Breast epithelium (tissue), 4 donors: ENCODE data around the gene TPSG1. TPM values are rescaled to one million over a fixed set of nuclear protein-coding genes. Genes with fewer than 3 reads are reported as not detected.

ENCODE experiments used
- DNase-seq, 2 donors: peaks; one replicate each; pipeline ENCODE4 v3.0.0-alpha.2; 2019; ENCODE audit warnings: low spot score in 2 of 2
- H3K27ac ChIP-seq, 2 donors: fragments of 200-600 bp; sonication (generic) in 1 of 2; one replicate each; pipeline ENCODE4 v1.5.1; 2016 to 2019; ENCODE audit warnings: mild to moderate bottlenecking in 1 of 2
- H3K27me3 ChIP-seq, 2 donors: fragments of 200-600 bp; sonication (generic) in 1 of 2; one replicate each; pipeline versions ENCODE4 v1.5.1 to v1.6.0; 2017 to 2019; ENCODE audit warnings: control low read depth in 1 of 2, mild to moderate bottlenecking in 1 of 2
- H3K36me3 ChIP-seq: fragments of 200-600 bp; one replicate; pipeline ENCODE4 v1.5.1; 2019
- H3K4me1 ChIP-seq, 2 donors: fragments of 200-600 bp; sonication (generic); one replicate each; pipeline ENCODE4 v1.5.1; 2016 to 2019; ENCODE audit warnings: control low read depth in 1 of 2
- H3K4me3 ChIP-seq, 3 donors: fragments of 200-600 bp; sonication (generic); 1 replicate in 2 of 3; 2 replicates in 1 of 3; pipeline ENCODE4 v1.5.1; 2016 to 2019; ENCODE audit warnings: mild to moderate bottlenecking in 3 of 3, moderate library complexity in 2 of 3
- H3K9me3 ChIP-seq, 2 donors: fragments of 200-600 bp; sonication (generic) in 1 of 2; one replicate each; pipeline ENCODE4 v1.5.1; 2016 to 2019; ENCODE audit warnings: control low read depth in 1 of 2
- CTCF ChIP-seq, 3 donors: fragments of 450-650 bp; IDR thresholded peaks; one replicate each; pipeline ENCODE4 v1.5.1; 2016 to 2017; ENCODE audit warnings: antibody characterized with exemption in 3 of 3, mild to moderate bottlenecking in 3 of 3, moderate library complexity in 3 of 3
- POLR2A ChIP-seq: fragments of 450-650 bp; IDR thresholded peaks from one replicate; pipeline ENCODE4 v1.6.1; 2016; ENCODE audit warnings: antibody characterized with exemption, mild to moderate bottlenecking, moderate library complexity
- POLR2AphosphoS5 ChIP-seq, 3 donors: sonication (generic); formaldehyde crosslinking; IDR thresholded peaks; one replicate each; pipeline ENCODE4 v1.6.1; 2017; ENCODE audit warnings: antibody characterized with exemption in 3 of 3
- intact Hi-C: fragments of 100-400 bp; cut with DNase I; formaldehyde crosslinking; loops from one replicate; pipeline ENCODE4 v1.15.1; 2023; ENCODE audit warnings: low total_unique reads
- total RNA-seq, 3 donors: library from RNA; depleted of rRNA; stranded (reverse); fragments of >200 nt; gene quantifications; one replicate each; pipeline ENCODE4 v1.1.0, GENCODE V29; 2016

The TPSG1 gene
- total RNA-seq, 3 donors from 2014 or later, result 0.73 to 1.8 TPM; not detected in 1

- H3K4me3 ChIP-seq, result no peak overlapping the region
- TF ChIP-seq POLR2AphosphoS5 (IDR thresholded peaks at IDR 0.05) (no peak), POLR2A (no peak), CTCF (IDR thresholded peaks at IDR 0.05) (no peak)
- H3K9me3 ChIP-seq, result peaks cover 0 to 5% of the 10 kb centered on the region in 2 donors
- H3K27me3 ChIP-seq, result peaks cover 4 to 61% of the 10 kb centered on the region in 2 donors
- H3K27ac ChIP-seq, result no peak overlapping the region
- H3K36me3 ChIP-seq, result no peaks in the 10 kb centered on the region
- intact Hi-C loops, result no loop called here
- DNase-seq, result no peak
- no peaks in the 10 kb centered on the region for H3K4me1 ChIP-seq
Measured at GRCh38 chr16:1197237-1197866, 27.7 kb downstream of the TPSG1 start.

GRCh38 chr16:1196494-1196893, 28.6 kb downstream of the TPSG1 start:
- peaks cover 0 to 5% of the 10 kb centered on the region in 2 donors for H3K9me3 ChIP-seq
- intact Hi-C loops, result no loop called here
- H3K4me1 ChIP-seq, result no peaks in the 10 kb centered on the region
- no peak for DNase-seq
- no peaks in the 10 kb centered on the region for H3K36me3 ChIP-seq
- peaks cover 4 to 62% of the 10 kb centered on the region in 2 donors for H3K27me3 ChIP-seq
- TF ChIP-seq CTCF (IDR thresholded peaks at IDR 0.05) (no peak), POLR2A (no peak), POLR2AphosphoS5 (IDR thresholded peaks at IDR 0.05) (no peak)
- H3K4me3 ChIP-seq, result no peak overlapping the region
- H3K27ac ChIP-seq, result no peak overlapping the region

- Histone ChIP-seq H3K27ac (no peak overlapping the region), H3K9me3 (peaks cover 0 to 5% of the 10 kb centered on the region in 2 donors), H3K4me3 (no peak overlapping the region), H3K4me1 (no peaks in the 10 kb centered on the region), H3K27me3 (peaks cover 4 to 63% of the 10 kb centered on the region in 2 donors), H3K36me3 (no peaks in the 10 kb centered on the region)
- intact Hi-C loops, result no loop called here
- TF ChIP-seq POLR2A (no peak), CTCF (IDR thresholded peaks at IDR 0.05) (no peak)
- DNase-seq, result no peak
Measured at GRCh38 chr16:1195393-1195666, 29.7 kb downstream of the TPSG1 start.

- peaks cover 0 to 5% of the 10 kb centered on the region in 2 donors for H3K9me3 ChIP-seq
- H3K27ac ChIP-seq, result no peak overlapping the region
- H3K36me3 ChIP-seq, result no peaks in the 10 kb centered on the region
- DNase-seq, result no peak
- H3K4me3 ChIP-seq, result no peak overlapping the region
- intact Hi-C loops, result no loop called here
- TF ChIP-seq POLR2A (no peak), CTCF (IDR thresholded peaks at IDR 0.05) (peak in 2 of 3 donors; percentile 61 to 64)
- peaks cover 4 to 68% of the 10 kb centered on the region in 2 donors for H3K27me3 ChIP-seq
- no peaks in the 10 kb centered on the region for H3K4me1 ChIP-seq
Measured at GRCh38 chr16:1194665-1195392, 30.2 kb downstream of the TPSG1 start.

- no peak overlapping the region for H3K4me3 ChIP-seq
- H3K27ac ChIP-seq, result no peak overlapping the region
- H3K9me3 ChIP-seq, result peaks cover 0 to 5% of the 10 kb centered on the region in 2 donors
- no peak for DNase-seq
- H3K36me3 ChIP-seq, result no peaks in the 10 kb centered on the region
- TF ChIP-seq POLR2A (no peak), CTCF (IDR thresholded peaks at IDR 0.05) (no peak), POLR2AphosphoS5 (IDR thresholded peaks at IDR 0.05) (no peak)
- peaks cover 4 to 74% of the 10 kb centered on the region in 2 donors for H3K27me3 ChIP-seq
- intact Hi-C loops, result no loop called here
- H3K4me1 ChIP-seq, result no peaks in the 10 kb centered on the region
Measured at GRCh38 chr16:1193825-1194581, 31.1 kb downstream of the TPSG1 start.
